ENCODE results near the gene TGFBR3L.

The TGFBR3L gene

GRCh38 chr19:7916103-7916954 is 1.7 kb downstream of the TGFBR3L start (continued):
- TF ChIP-seq, protein P1, sequence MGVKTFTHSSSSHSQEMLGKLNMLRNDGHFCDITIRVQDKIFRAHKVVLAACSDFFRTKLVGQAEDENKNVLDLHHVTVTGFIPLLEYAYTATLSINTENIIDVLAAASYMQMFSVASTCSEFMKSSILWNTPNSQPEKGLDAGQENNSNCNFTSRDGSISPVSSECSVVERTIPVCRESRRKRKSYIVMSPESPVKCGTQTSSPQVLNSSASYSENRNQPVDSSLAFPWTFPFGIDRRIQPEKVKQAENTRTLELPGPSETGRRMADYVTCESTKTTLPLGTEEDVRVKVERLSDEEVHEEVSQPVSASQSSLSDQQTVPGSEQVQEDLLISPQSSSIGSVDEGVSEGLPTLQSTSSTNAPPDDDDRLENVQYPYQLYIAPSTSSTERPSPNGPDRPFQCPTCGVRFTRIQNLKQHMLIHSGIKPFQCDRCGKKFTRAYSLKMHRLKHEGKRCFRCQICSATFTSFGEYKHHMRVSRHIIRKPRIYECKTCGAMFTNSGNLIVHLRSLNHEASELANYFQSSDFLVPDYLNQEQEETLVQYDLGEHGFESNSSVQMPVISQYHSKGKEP (tag by site-specific recombination; IDR thresholded peaks at IDR 0.05) = peak; percentile 98
- TF ChIP-seq ZNF521 (tag by site-specific recombination; IDR thresholded peaks at IDR 0.05) (no peak), ZNF560 (tag by site-specific recombination; IDR thresholded peaks at IDR 0.05; ENCODE audit: borderline replicate concordance) (no peak), KLF17 (tag by site-specific recombination; IDR thresholded peaks at IDR 0.05) (peak; percentile 54; the same call in 1 of the 2 replicates), ZNF610 (tag by site-specific recombination; IDR thresholded peaks at IDR 0.05; ENCODE audit: borderline replicate concordance) (no peak), OSR2 (tag by site-specific recombination; IDR thresholded peaks at IDR 0.05) (no peak), SP2 (tag by site-specific recombination; IDR thresholded peaks at IDR 0.05) (peak; percentile 46), ZNF76 (tag by site-specific recombination; IDR thresholded peaks at IDR 0.05; ENCODE audit: borderline replicate concordance, low read depth) (peak; percentile 36; the same call in 1 of the 2 replicates), SP3 (tag by site-specific recombination; IDR thresholded peaks at IDR 0.05) (no peak), ZNF184 (tag by site-specific recombination; IDR thresholded peaks at IDR 0.05) (no peak), PRDM2 (tag by site-specific recombination; IDR thresholded peaks at IDR 0.05; ENCODE audit: borderline replicate concordance) (no peak), GLI2 (tag by site-specific recombination; IDR thresholded peaks at IDR 0.05; ENCODE audit: borderline replicate concordance, low read depth) (no peak), ZNF501 (tag by site-specific recombination; IDR thresholded peaks at IDR 0.05) (no peak), ZNF223 (tag by site-specific recombination; IDR thresholded peaks at IDR 0.05) (no peak), ZNF692 (tag by site-specific recombination; IDR thresholded peaks at IDR 0.05) (peak; percentile 66; the same call in 1 of the 2 replicates), ZSCAN30 (tag by site-specific recombination; IDR thresholded peaks at IDR 0.05) (no peak), ZIC2 (tag by site-specific recombination; IDR thresholded peaks at IDR 0.05) (no peak), ZNF433 (tag by site-specific recombination; IDR thresholded peaks at IDR 0.05; ENCODE audit: low read depth) (no peak), ZNF791 (tag by site-specific recombination; IDR thresholded peaks at IDR 0.05) (no peak), ZSCAN18 (tag by site-specific recombination; IDR thresholded peaks at IDR 0.05) (no peak)
- TF ChIP-seq, protein P2, sequence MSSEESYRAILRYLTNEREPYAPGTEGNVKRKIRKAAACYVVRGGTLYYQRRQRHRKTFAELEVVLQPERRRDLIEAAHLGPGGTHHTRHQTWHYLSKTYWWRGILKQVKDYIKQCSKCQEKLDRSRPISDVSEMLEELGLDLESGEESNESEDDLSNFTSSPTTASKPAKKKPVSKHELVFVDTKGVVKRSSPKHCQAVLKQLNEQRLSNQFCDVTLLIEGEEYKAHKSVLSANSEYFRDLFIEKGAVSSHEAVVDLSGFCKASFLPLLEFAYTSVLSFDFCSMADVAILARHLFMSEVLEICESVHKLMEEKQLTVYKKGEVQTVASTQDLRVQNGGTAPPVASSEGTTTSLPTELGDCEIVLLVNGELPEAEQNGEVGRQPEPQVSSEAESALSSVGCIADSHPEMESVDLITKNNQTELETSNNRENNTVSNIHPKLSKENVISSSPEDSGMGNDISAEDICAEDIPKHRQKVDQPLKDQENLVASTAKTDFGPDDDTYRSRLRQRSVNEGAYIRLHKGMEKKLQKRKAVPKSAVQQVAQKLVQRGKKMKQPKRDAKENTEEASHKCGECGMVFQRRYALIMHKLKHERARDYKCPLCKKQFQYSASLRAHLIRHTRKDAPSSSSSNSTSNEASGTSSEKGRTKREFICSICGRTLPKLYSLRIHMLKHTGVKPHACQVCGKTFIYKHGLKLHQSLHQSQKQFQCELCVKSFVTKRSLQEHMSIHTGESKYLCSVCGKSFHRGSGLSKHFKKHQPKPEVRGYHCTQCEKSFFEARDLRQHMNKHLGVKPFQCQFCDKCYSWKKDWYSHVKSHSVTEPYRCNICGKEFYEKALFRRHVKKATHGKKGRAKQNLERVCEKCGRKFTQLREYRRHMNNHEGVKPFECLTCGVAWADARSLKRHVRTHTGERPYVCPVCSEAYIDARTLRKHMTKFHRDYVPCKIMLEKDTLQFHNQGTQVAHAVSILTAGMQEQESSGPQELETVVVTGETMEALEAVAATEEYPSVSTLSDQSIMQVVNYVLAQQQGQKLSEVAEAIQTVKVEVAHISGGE (tag by site-specific recombination; conservative IDR thresholded peaks at IDR 0.05; ENCODE audit: low read depth) = no peak
